SIG-M5 treated with dmso at 0.1 percent for 504 hours (cell line): Measurements from ENCODE around the gene ZNF575.

Experiments used
- DNase-seq: peaks from one replicate; lab custom pipeline; 2025; ENCODE audit not compliant: unreplicated experiment; lab: John Stamatoyannopoulos, UW

ZNF575 gene

DNA sequence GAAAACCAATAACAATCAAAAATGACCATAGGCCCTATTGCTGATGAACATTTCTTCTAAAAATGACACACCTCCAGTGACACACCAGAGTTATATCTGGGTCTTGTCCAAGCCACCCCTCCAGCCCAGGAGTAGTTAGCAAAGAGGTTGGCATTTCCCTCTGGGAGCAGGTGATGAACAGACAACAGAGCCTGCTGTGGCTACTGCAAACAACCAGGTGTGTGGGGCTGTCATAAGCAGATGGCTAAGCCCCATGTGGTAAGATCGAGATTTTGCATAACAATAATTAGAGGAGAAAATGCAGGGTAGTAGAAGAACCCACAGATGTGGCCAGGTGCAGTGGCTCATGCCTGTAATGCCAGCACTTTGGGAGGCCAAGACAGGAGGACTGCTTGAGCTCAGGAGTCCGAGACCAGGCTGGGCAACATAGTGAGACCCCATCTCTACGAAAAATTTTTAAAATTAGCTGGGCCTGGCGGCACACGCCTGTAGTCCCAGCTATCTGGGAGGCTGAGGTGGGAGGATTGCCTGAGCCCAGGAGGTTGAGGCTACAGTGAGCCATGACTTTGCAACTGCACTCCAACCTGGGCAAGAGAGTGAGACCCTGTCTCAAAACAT is 37.3 kb downstream of the ZNF575 start:
- no peak for DNase-seq

DNA sequence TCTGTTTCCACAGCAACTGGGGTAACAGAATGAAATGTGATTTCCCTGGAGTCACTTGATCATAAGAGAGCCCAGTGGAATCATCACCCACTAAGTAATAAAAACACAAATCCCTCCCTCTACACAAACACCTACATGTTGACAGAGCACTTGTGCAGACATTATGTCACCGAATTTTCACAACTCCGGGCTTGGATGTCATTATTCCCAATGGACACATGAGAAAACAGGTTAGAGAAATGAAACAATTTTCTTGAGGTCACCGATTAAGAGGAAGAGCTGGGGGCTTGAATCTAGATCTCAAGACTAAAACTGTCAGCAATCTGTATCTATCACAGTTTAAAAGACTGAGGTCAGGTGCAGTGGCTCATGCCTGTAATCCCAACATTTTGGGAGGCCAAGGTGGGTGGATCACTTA is 39.2 kb downstream of the ZNF575 start:
- no peak for DNase-seq

DNA sequence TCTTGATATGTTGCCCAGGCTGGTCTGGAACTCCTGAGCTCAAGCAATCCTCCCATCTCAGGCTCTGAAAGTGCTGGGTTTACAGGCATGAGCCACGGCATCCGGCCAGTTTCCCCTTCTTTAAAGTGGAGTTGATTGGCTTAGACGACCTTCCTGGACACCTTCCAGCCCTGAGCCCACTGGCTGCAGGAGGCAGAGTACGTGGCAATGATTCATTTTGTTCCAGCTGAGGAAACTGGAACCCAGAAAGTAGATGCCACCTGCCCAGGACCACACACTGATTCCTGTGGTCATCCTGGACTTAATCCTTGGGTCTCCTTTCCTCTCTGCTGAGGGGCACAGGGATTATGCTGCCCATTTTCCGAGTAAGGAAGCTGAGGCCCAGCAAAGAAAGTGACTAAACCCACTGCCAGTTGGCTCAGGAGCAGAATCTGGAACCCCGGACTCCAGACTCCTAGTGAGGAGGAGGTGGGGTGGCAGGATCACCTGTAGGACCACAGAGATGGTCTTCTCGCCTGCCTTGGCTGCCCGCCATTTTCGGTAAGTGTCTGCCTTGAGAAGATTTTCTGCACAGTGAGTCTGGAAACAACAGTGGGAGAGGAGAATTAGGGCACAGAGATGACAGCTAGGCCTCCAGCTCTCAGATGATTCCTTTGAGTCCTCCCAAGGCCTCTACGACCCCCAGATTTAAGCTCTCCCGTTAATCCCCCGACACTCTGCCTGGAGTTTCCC is 41.6 kb downstream of the ZNF575 start:
- no peak for DNase-seq

DNA sequence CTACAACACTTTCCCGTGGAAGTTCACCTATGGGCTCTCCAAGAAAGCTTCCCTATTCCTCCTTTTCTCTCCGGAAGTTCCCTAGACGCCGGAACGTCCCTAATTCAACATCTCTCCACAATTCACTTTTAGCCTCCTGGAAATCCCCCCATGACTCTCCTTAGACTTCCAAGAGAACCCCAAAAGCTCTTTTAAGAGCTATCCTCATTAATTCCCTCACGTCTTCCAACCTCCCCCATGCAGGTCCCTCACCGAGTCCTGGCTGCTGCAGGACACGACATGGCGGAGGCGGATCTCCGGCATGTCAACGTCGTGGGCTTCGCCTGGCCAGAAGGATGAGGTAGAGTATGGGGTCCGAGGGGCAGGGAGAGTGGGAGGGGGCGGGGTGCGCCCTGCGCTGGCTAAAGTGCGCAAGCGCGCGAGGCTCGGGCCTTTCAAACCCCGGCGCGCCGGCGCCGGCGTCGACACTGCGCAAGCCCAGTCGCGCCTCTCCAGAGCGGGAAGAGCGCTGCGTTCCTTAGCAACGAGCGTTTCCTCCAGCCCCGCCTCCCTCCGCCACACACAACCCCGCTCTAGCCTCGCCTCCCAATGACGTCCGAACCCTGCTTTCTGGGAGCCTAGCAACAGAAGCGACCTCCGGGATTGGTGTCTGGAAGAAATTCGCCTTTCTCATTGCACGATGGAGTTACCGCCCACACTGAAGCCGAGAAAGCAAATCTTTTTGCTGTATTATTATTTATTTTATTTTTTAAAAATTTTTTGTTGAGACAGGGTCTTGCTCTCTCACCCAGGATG is 42.4 kb downstream of the ZNF575 start, which contains the start of the genes PINLYP and XRCC1:
TSS of gene PINLYP (plus strand) at position 646 of the 795 bp plus-strand sequence. CDS start 1,391 bp downstream, outside the sequence.
TSS of gene XRCC1 (minus strand) at position 372 of the 795 bp plus-strand sequence. CDS start at position 303, 69 bp downstream.
- DNase-seq, result peak; percentile 98

DNA sequence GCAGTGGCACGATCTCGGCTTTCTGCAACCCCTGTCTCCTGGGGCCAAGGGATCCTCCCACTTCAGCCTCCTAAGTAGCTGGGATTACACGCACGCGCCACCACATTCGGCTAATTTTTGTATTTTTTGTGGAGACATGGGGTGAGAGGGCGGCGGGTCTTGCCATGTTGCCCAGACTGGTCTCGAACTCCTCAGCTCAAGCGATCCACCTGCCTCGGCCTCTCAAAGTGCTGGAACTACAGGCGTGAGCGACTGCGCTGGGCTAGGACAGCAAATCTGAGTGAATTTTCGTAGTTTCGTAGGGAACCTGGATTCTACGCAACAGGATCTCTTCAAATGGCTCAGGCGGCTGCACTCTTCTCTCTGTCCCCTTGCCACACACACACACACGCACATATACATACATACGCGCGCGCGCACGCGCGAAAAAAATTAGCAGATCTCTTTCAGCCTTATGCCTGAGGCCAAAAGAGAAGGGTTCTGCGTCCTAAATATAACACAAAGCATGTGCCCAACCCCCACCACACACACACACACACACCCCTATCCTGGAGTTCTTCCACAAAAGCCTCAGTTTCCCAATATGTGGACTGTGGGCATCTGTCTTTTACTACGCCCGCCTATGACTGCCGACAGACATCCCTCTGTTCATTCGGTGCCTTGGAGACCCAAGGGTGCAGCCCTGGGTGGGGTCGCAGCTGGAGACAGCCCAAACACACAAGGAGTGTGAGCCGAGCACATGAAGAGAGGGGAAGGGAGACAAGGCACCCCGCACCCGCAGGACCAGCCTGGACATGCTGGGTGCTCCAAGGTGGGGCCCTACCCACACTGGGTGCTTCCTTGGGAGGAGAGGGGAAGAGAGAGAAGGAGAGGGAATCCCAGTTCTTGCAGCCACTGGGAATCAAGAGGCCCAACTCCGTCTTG is 43.2 kb downstream of the ZNF575 start:
- DNase-seq, result peak; percentile 24

DNA sequence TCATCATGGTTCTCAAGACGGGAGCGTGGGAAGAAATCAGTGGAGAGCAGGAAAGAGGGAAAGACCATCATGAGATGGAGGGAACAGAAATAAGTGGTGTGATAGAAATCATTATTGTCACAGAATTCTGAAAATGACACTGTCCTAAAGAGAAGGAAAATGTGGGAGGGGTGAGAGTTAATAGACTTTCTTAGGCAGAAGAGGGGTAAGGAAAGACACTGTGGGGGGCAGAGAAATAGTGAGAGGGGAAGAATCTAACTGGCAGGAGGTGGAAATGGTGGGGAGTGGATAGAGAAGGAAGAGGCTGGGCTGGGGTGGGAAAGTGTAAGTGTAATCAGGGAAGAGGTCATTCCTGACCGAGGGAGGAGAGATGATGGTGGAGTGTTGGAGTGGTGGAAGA is 45.8 kb downstream of the ZNF575 start:
- no peak for DNase-seq

DNA sequence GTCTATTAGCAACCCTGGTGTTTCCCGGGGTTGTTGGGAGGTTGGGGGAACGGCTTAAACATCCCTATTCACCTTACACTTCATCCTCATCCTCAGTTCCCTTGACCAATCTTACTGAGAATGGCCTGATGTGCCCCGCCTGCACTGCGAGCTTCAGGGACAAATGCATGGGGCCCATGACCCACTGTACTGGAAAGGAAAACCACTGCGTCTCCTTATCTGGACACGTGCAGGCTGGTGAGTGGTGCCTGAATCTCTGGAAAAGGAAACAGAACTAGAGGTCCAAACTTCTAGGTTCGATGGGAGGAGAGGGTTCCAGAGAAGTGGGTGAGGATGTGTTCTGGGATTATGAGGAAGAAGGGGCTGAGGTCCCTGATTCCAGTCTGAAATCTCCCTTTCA is 48.5 kb downstream of the ZNF575 start:
- no peak for DNase-seq

DNA sequence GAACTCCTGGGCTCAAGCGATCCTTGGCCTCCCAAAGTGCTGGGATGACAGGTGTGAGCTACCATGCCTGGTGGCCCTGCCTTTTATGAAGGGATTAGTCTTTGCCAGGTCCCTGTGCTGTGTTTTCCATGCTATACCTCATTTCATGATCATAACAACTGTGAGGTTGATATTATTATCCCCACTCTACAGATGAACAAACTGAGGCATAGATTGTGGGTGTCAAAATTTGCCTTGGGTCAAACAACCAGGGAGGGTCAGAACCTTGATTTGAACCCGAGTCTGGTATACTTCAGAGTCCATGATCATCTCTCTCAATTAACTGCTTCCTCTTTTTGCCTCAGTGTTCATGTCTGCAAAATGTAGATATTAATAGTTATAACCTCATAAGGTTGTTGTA is 49.5 kb downstream of the ZNF575 start:
- DNase-seq, result no peak

DNA sequence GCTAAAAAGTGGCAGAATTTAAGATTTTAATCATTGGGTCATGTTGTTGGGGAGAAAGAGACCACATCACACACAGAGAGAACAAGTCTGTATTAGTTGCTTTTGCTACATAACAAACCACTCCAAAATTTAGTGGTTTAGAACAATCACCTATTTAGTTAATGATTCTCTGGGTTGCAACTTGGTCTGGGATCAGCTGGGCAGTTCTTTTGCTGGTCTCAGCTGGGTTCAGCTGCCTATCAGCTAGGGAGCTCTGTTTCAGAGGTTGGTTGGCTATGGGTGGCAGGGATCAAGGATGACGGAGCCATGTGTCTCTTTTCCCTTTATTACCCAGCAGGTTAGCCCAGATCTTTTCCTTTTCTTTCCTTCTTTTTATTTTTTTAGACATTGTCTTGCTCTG is 51.5 kb downstream of the ZNF575 start:
- DNase-seq, result no peak
